GM12872 (cell line): Measurements from ENCODE around the gene TRAPPC1.

ENCODE experiments used
- TF ChIP-seq, protein P1 (sequence below): IDR thresholded peaks from 3 replicates; pipeline ENCODE4 v1.5.1; 2011; ENCODE audit warnings: low read depth, mild to moderate bottlenecking, low read length, moderate library complexity; ENCODE audit not compliant: insufficient read depth

Gene TRAPPC1

DNA sequence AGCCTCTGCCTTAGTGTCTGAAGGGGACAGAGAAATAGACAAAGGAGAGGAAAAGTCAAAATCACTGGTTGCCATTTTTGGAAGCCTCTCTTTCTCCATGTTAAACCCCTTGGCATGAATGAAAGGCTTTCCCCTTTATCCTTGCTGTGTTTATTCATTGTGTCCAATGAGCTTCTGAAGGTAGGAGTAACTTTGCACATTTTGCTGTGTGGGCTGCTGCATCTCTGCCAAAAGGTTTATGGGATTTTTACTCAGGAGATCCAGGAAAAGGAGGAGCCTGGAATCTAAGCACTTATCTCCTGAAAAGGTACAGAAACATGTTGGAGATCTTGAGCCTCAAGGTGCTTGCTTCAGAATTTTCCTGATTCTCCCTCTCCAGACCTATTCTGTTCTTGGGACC is 4.1 kb upstream of the TRAPPC1 start:
- TF ChIP-seq, protein P1, sequence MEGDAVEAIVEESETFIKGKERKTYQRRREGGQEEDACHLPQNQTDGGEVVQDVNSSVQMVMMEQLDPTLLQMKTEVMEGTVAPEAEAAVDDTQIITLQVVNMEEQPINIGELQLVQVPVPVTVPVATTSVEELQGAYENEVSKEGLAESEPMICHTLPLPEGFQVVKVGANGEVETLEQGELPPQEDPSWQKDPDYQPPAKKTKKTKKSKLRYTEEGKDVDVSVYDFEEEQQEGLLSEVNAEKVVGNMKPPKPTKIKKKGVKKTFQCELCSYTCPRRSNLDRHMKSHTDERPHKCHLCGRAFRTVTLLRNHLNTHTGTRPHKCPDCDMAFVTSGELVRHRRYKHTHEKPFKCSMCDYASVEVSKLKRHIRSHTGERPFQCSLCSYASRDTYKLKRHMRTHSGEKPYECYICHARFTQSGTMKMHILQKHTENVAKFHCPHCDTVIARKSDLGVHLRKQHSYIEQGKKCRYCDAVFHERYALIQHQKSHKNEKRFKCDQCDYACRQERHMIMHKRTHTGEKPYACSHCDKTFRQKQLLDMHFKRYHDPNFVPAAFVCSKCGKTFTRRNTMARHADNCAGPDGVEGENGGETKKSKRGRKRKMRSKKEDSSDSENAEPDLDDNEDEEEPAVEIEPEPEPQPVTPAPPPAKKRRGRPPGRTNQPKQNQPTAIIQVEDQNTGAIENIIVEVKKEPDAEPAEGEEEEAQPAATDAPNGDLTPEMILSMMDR, result no peak

DNA sequence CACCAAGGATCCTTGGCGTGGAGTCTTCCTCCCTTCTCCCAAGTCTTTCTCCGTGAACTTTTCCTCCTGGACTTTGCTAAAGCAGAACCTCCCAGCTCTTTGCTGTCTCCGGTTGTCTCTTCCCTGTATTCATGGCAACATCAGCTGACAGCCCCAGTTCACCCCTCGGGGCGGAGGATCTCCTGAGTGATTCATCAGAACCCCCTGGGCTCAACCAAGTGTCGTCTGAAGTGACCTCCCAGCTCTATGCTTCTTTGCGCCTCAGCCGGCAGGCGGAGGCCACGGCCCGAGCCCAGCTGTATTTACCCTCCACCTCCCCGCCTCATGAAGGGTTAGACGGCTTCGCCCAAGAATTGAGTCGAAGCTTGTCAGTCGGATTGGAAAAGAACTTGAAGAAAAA is 1.2 kb upstream of the TRAPPC1 start:
- TF ChIP-seq, protein P1, result peak; percentile 25; the same call in 1 of the 3 replicates

DNA sequence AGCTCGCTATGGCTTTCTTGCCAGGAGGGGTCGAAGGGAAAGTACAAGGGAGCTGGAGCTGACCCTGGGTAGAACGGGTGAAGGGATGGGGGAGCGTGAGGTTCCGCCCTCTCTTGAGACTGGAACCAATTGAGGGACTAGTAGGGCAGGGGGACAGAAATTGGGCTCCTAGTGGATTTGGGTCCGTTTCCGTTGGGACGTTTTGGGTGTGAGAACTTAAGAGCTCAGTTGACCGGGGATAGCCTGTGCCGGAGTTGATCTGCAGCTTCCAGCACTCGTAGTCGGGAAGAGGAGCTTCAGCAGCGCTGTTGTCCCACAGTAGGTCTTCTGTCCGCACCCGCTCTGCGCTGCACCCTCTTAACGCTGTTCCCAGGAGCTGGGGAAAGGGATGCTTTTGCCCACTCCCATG is 741 bp upstream of the TRAPPC1 start:
- TF ChIP-seq, protein P1, result no peak

DNA sequence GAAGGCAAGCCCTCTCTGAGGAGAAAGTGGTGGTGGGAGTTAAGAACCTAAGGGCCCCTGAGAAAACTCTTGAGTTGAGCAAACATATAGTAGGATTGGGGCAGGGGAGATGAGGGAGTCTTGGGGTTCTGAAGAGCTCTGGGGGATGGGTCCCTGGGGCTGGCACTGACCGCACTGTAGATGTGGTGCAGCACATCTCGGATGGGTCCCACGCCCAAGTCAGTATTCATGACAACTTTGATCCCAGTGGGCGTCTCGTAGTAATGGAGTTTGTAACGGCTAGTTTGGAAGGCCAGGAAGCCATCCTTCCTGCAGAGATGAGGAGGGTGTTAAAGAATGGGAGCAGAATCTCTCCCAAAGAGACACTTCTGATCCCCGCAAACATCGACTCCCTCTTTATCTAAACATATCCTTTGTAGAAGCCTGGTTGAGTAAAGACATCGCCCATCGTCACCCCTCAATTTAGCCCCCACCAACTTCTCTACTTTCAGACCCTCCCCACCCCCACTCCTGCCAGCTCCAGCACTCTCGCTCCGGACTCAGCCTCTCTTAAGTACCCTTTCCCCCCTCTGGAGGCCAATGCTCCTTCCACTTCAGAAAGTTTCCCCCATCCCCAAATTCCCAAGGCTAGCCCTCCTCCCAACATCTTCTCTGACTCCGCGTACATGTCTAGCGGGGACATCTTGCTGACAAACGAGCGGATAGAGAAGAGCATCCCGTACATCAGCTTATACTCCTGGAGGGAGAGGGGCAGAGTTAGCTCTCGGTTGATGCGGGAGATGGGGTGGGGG is 710 bp downstream of the TRAPPC1 start:
- TF ChIP-seq, protein P1, result no peak

DNA sequence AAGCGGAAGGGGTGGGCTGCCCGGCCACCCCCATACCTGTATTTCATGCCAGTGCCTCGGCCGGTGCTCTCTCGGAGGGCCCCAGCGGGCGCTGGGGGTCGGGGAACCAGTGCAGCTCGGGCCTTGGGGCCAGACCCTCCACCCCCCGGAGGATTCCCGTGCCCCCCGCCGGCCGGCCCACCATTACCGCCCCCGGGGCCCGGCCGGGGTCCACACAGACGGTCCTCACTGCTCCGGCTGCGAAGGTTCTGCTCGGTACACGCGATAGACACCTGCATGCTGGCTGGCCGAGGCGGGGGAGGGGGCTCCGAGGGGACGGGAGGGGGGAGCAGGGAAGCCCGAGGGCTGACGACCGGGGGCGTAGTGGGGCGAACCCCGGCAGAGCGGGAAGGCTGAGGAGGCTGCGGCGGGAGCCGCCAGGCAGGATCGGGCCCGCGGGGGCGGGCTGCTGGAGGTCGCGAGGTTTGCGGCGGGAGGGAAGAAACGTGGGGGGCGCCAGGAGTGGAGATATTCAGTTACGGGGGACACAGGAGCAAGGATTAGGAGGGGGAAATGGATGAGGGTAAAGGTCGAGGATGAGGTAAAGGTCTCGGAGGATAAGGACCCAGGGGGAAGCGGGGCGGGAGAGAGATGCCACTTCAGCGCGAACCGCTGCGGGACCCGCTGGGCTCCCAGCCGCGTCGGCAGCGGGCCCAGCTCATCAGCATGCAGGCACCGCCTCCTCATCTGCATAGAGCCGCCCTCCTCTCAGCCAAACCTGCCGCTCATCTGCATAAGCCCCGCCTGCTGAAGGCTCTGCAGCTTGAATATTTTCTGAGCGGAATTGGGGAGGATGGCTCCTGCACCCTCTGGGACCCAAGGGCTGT is 2.4 kb downstream of the TRAPPC1 start, which contains the start of gene KCNAB3:
Gene KCNAB3, minus strand, starts transcription at position 699 of the 866 bp plus-strand sequence. Its CDS starts 421 bp downstream, at position 278.
- TF ChIP-seq, protein P1, result no peak

DNA sequence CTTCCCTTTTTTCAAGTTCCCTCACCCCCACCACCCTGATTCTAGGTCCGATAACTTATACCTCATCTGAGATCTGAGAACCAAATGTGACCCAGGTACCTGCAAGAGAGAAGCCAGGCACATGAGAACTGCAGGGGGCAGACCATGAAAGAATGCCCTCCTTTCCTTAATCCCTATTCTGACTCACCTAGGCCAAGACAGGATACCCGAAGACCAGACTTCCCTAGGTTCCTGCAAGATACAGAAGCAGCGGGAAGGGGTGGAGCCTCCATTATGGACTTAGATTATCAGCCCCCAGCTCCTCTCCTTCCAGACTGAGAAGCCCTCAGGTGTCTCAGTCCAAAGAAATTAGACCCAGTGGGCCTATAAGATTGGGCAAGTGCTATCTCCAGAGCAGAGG is 4.2 kb downstream of the TRAPPC1 start:
- TF ChIP-seq, protein P1, result no peak
